Renal pelvis (tissue), 4 donors: Measurements from ENCODE around the gene AGAP1. TPM values are rescaled to one million over a fixed set of nuclear protein-coding genes. Genes with fewer than 3 reads are reported as not detected.

ENCODE experiments used
- DNase-seq: peaks from one replicate; pipeline ENCODE4 v3.0.0-alpha.2; 2013
- polyA plus RNA-seq, 3 donors: library from polyadenylated mRNA; unstranded; fragments of 120-200 nt; gene quantifications; one replicate each; pipeline ENCODE4 v1.2.1, GENCODE V29; 2013; ENCODE audit not compliant: insufficient read length in 3 of 3

The AGAP1 gene
- polyA plus RNA-seq, 3 donors = 20.5 to 23.8 (median 21.0) TPM

- no peak for DNase-seq
Observed at GRCh38 chr2:235910067-235910466, 416.2 kb downstream of the AGAP1 start.

- DNase-seq = no peak
Observed at GRCh38 chr2:235911125-235911524, 417.3 kb downstream of the AGAP1 start.

GRCh38 chr2:235911633-235912233, 417.9 kb downstream of the AGAP1 start:
- no peak for DNase-seq

GRCh38 chr2:235914756-235915155, 420.9 kb downstream of the AGAP1 start:
- no peak for DNase-seq

GRCh38 chr2:235917506-235917905, 423.7 kb downstream of the AGAP1 start:
- peak; percentile 51 for DNase-seq

GRCh38 chr2:235918876-235919275, 425.0 kb downstream of the AGAP1 start:
- no peak for DNase-seq

GRCh38 chr2:235920216-235920865, 426.5 kb downstream of the AGAP1 start:
- no peak for DNase-seq

GRCh38 chr2:235921508-235922191, 427.8 kb downstream of the AGAP1 start:
- DNase-seq = no peak

- DNase-seq = no peak
Observed at GRCh38 chr2:235922839-235923238, 429.0 kb downstream of the AGAP1 start.

GRCh38 chr2:235923859-235924674, 430.2 kb downstream of the AGAP1 start:
- DNase-seq = no peak

- DNase-seq = no peak
Observed at GRCh38 chr2:235924675-235925063, 430.8 kb downstream of the AGAP1 start.

- no peak for DNase-seq
Observed at GRCh38 chr2:235925250-235925919, 431.5 kb downstream of the AGAP1 start.

GRCh38 chr2:235926229-235926628, 432.4 kb downstream of the AGAP1 start:
- DNase-seq = no peak

GRCh38 chr2:235928751-235929370, 435.0 kb downstream of the AGAP1 start:
- DNase-seq = no peak

GRCh38 chr2:235930701-235931100, 436.9 kb downstream of the AGAP1 start:
- no peak for DNase-seq

- DNase-seq = no peak
Observed at GRCh38 chr2:235931676-235932075, 437.8 kb downstream of the AGAP1 start.

- DNase-seq = no peak
Observed at GRCh38 chr2:235934059-235934773, 440.4 kb downstream of the AGAP1 start.

GRCh38 chr2:235934774-235935484, 441.1 kb downstream of the AGAP1 start:
- no peak for DNase-seq

- DNase-seq = no peak
Observed at GRCh38 chr2:235935773-235936172, 441.9 kb downstream of the AGAP1 start.

GRCh38 chr2:235936493-235936892, 442.6 kb downstream of the AGAP1 start:
- DNase-seq = no peak
